ENCODE results near the gene ATXN1.

DNA sequence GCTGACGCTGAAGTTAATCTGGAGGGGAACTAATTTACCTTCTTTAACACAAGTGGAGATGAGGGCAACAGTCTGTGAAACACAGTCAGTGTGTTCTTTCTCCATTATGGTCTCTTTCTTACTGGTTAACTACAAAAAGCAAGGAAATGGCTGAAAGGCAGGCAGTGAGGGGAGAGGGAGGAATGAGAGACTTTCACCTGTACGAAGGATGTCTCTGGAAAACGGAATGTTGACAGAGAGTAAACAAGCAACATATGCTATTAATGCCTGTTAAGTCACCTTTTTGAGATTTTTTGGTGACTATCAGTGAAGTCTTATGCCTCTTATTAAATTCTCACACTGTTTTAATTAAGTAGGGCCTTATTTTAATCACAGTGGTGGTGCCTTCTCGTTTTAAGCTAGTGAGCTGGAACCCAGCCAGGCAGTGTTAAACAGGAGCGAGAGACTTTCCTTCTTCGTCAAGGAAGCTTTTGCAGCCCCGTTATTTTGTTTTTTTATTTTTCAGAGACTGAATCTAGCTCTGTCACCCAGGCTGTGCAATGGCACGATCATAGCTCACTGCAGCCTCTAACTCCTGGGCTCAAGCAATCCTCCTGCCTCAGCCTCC, 165.6 kb downstream of the ATXN1 start:
- TF ChIP-seq, protein P1, sequence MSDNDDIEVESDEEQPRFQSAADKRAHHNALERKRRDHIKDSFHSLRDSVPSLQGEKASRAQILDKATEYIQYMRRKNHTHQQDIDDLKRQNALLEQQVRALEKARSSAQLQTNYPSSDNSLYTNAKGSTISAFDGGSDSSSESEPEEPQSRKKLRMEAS (IDR thresholded peaks at IDR 0.05): no peak
- TF ChIP-seq, protein P2, sequence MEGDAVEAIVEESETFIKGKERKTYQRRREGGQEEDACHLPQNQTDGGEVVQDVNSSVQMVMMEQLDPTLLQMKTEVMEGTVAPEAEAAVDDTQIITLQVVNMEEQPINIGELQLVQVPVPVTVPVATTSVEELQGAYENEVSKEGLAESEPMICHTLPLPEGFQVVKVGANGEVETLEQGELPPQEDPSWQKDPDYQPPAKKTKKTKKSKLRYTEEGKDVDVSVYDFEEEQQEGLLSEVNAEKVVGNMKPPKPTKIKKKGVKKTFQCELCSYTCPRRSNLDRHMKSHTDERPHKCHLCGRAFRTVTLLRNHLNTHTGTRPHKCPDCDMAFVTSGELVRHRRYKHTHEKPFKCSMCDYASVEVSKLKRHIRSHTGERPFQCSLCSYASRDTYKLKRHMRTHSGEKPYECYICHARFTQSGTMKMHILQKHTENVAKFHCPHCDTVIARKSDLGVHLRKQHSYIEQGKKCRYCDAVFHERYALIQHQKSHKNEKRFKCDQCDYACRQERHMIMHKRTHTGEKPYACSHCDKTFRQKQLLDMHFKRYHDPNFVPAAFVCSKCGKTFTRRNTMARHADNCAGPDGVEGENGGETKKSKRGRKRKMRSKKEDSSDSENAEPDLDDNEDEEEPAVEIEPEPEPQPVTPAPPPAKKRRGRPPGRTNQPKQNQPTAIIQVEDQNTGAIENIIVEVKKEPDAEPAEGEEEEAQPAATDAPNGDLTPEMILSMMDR (IDR thresholded peaks at IDR 0.05; ENCODE audit: control extremely low read depth in 1 of 3, insufficient read depth in 1 of 3, low read depth in 1 of 3, low read length in 3 of 3): no peak
- TF ChIP-seq TCF12 (IDR thresholded peaks at IDR 0.05; ENCODE audit: low read depth, low read length) (no peak), EP300 (IDR thresholded peaks at IDR 0.05; ENCODE audit: borderline replicate concordance in 1 of 2, low read depth in 2 of 2, low read length in 2 of 2) (no peak), JUND (IDR thresholded peaks at IDR 0.05; ENCODE audit: low read length) (no peak)
- TF ChIP-seq, protein P3, sequence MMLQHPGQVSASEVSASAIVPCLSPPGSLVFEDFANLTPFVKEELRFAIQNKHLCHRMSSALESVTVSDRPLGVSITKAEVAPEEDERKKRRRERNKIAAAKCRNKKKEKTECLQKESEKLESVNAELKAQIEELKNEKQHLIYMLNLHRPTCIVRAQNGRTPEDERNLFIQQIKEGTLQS (IDR thresholded peaks at IDR 0.05; ENCODE audit: insufficient read depth, low read depth, low read length): no peak
- TF ChIP-seq, protein P4, sequence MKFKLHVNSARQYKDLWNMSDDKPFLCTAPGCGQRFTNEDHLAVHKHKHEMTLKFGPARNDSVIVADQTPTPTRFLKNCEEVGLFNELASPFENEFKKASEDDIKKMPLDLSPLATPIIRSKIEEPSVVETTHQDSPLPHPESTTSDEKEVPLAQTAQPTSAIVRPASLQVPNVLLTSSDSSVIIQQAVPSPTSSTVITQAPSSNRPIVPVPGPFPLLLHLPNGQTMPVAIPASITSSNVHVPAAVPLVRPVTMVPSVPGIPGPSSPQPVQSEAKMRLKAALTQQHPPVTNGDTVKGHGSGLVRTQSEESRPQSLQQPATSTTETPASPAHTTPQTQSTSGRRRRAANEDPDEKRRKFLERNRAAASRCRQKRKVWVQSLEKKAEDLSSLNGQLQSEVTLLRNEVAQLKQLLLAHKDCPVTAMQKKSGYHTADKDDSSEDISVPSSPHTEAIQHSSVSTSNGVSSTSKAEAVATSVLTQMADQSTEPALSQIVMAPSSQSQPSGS (IDR thresholded peaks at IDR 0.05; ENCODE audit: low read length): no peak
